Measurements from ENCODE around the gene RBPJ.

RBPJ gene

GRCh38 chr4:26300314-26301307, 20.2 kb upstream of the RBPJ start:
- no peak overlapping the region for H3K4me3 ChIP-seq (ENCODE audit: low read depth, low read length)
- TF ChIP-seq, protein P1, sequence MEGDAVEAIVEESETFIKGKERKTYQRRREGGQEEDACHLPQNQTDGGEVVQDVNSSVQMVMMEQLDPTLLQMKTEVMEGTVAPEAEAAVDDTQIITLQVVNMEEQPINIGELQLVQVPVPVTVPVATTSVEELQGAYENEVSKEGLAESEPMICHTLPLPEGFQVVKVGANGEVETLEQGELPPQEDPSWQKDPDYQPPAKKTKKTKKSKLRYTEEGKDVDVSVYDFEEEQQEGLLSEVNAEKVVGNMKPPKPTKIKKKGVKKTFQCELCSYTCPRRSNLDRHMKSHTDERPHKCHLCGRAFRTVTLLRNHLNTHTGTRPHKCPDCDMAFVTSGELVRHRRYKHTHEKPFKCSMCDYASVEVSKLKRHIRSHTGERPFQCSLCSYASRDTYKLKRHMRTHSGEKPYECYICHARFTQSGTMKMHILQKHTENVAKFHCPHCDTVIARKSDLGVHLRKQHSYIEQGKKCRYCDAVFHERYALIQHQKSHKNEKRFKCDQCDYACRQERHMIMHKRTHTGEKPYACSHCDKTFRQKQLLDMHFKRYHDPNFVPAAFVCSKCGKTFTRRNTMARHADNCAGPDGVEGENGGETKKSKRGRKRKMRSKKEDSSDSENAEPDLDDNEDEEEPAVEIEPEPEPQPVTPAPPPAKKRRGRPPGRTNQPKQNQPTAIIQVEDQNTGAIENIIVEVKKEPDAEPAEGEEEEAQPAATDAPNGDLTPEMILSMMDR (IDR thresholded peaks at IDR 0.05; ENCODE audit: low read depth, low read length, missing control alignments) = no peak
- no peak for DNase-seq (ENCODE audit: low read depth)

- no peak for DNase-seq (ENCODE audit: low read depth)
- H3K4me3 ChIP-seq (ENCODE audit: low read depth, low read length) = no peak overlapping the region
- TF ChIP-seq, protein P1 (IDR thresholded peaks at IDR 0.05; ENCODE audit: low read depth, low read length, missing control alignments) = no peak
These were observed 18.5 kb upstream of the RBPJ start for GRCh38 chr4:26302031-26302899.

- no peak for DNase-seq (ENCODE audit: low read depth)
- TF ChIP-seq, protein P1 (IDR thresholded peaks at IDR 0.05; ENCODE audit: low read depth, low read length, missing control alignments) = no peak
- no peak overlapping the region for H3K4me3 ChIP-seq (ENCODE audit: low read depth, low read length)
These were observed 17.8 kb upstream of the RBPJ start for GRCh38 chr4:26303008-26303407.

DNA sequence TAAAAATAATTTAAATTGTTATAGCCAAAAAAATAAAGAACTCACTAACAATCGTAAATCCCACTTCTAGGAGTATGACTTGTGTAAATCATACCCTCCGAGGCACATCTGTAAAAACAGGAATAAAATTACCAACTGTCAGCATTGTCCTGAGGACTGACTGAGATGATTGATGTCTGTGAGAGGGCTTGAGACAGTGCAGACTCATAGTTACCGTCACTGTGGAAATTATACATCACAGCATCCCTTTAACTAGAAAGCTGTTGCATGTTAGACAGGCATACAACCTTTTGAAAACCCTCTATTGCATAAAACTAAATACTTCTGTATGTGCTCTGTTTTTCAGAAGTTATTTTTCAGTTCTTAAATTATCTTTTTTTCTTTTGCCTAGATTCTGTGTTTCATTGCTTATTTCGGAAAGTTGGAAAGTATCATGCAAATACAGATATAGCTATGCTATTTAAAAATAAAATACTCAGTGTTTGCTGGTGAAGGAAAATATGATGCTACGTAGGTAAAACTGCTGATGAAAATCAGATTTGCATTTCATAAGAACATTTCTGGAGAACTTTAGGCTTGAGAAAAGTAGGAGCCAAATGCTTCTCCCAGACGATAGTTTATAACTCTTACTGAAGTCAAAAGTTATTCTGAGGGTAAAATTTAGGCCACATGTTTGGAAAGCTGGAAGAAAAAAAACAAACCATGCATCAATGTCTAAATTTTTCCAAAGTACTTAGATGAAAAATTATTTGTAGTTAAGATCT, 13.6 kb upstream of the RBPJ start:
- no peak for DNase-seq (ENCODE audit: low read depth)
- no peak overlapping the region for H3K4me3 ChIP-seq (ENCODE audit: low read depth, low read length)
- TF ChIP-seq, protein P1 (IDR thresholded peaks at IDR 0.05; ENCODE audit: low read depth, low read length, missing control alignments) = no peak

GRCh38 chr4:26308568-26308967, 12.2 kb upstream of the RBPJ start:
- DNase-seq (ENCODE audit: low read depth) = no peak
- TF ChIP-seq, protein P1 (IDR thresholded peaks at IDR 0.05; ENCODE audit: low read depth, low read length, missing control alignments) = no peak
- no peak overlapping the region for H3K4me3 ChIP-seq (ENCODE audit: low read depth, low read length)

- TF ChIP-seq, protein P1 (IDR thresholded peaks at IDR 0.05; ENCODE audit: low read depth, low read length, missing control alignments) = no peak
- no peak for DNase-seq (ENCODE audit: low read depth)
- no peak overlapping the region for H3K4me3 ChIP-seq (ENCODE audit: low read depth, low read length)
These were observed 10.6 kb upstream of the RBPJ start for GRCh38 chr4:26310264-26310663.

All from GM12864 (cell line).